Endothelial cell (in vitro differentiated cells): ENCODE results near the gene SLC5A4. TPM values are rescaled to one million over a fixed set of nuclear protein-coding genes. Genes with fewer than 3 reads are reported as not detected.

Experiments used
- DNase-seq: peaks from one replicate; pipeline ENCODE4 v3.0.0; 2021; ENCODE audit warnings: low spot score
- H3K27ac Mint-ChIP-seq: one replicate; pipeline ENCODE4 v1.8.0; 2021; ENCODE audit warnings: mixed read lengths, inconsistent platforms; ENCODE audit not compliant: unreplicated experiment
- H3K27me3 Mint-ChIP-seq: one replicate; pipeline ENCODE4 v1.8.0; 2021; ENCODE audit warnings: mild to moderate bottlenecking, moderate library complexity, mixed read lengths, inconsistent platforms; ENCODE audit not compliant: unreplicated experiment
- H3K36me3 Mint-ChIP-seq: one replicate; pipeline ENCODE4 v1.8.0; 2021; ENCODE audit warnings: mild to moderate bottlenecking, low read depth, mixed read lengths, inconsistent platforms; ENCODE audit not compliant: unreplicated experiment
- H3K4me1 Mint-ChIP-seq: one replicate; pipeline ENCODE4 v1.8.0; 2021; ENCODE audit warnings: mild to moderate bottlenecking, mixed read lengths, inconsistent platforms; ENCODE audit not compliant: unreplicated experiment
- H3K4me3 Mint-ChIP-seq: one replicate; pipeline ENCODE4 v1.8.0; 2021; ENCODE audit warnings: mild to moderate bottlenecking, mixed read lengths, inconsistent platforms; ENCODE audit not compliant: unreplicated experiment
- H3K9me3 Mint-ChIP-seq: one replicate; pipeline ENCODE4 v1.8.0; 2021; ENCODE audit warnings: mixed read lengths, inconsistent platforms; ENCODE audit not compliant: unreplicated experiment
- CTCF ChIP-seq: fragments of 200-600 bp; sonication (generic); IDR thresholded peaks from one replicate; pipeline ENCODE4 v1.5.0; 2021; ENCODE audit warnings: antibody characterized with exemption; ENCODE audit not compliant: unreplicated experiment
- total RNA-seq: library from RNA; stranded (reverse); fragmentation: NEBNext Ultra II Directional; extraction: Animal tissue kit (Norgen Biotek cat#: 25700); gene quantifications from one replicate; pipeline ENCODE4 v1.2.1, GENCODE V29; 2021; ENCODE audit not compliant: unreplicated experiment

SLC5A4 gene
- total RNA-seq, 1 donor from 2014 or later = not detected

GRCh38 chr22:32261306-32261705, 6.2 kb upstream of the SLC5A4 start:
- no peak for TF ChIP-seq CTCF
- H3K27me3 Mint-ChIP-seq = peaks cover 4% of the 10 kb centered on the region

GRCh38 chr22:32258791-32259190, 3.6 kb upstream of the SLC5A4 start:
- peaks cover 7% of the 10 kb centered on the region for H3K36me3 Mint-ChIP-seq
- no peak for DNase-seq
- H3K27me3 Mint-ChIP-seq = peaks cover 4% of the 10 kb centered on the region
- no peaks in the 10 kb centered on the region for H3K9me3 Mint-ChIP-seq
- peaks cover 13% of the 10 kb centered on the region for H3K4me1 Mint-ChIP-seq
- H3K27ac Mint-ChIP-seq = no peak overlapping the region
- H3K4me3 Mint-ChIP-seq = no peak overlapping the region
- no peak for TF ChIP-seq CTCF

More at GRCh38 chr22:32261306-32261705, 6.2 kb upstream of the SLC5A4 start:
- H3K4me3 Mint-ChIP-seq = no peak overlapping the region
- H3K36me3 Mint-ChIP-seq = peaks cover 7% of the 10 kb centered on the region
- H3K27ac Mint-ChIP-seq = no peak overlapping the region
- DNase-seq = no peak
- peaks cover 23% of the 10 kb centered on the region for H3K4me1 Mint-ChIP-seq
- no peaks in the 10 kb centered on the region for H3K9me3 Mint-ChIP-seq

- DNase-seq = no peak
- Mint-ChIP-seq H3K27ac (no peak overlapping the region), H3K4me3 (no peak overlapping the region), H3K9me3 (no peaks in the 10 kb centered on the region), H3K27me3 (peaks cover 6% of the 10 kb centered on the region), H3K4me1 (peaks cover 11% of the 10 kb centered on the region), H3K36me3 (peaks cover 14% of the 10 kb centered on the region)
- TF ChIP-seq CTCF = no peak
These were observed 579 bp upstream of the SLC5A4 start for GRCh38 chr22:32255726-32256125.

- Mint-ChIP-seq H3K4me3 (no peak overlapping the region), H3K9me3 (no peaks in the 10 kb centered on the region), H3K36me3 (peaks cover 22% of the 10 kb centered on the region), H3K27ac (peak overlapping the region; percentile 89), H3K4me1 (peaks cover 37% of the 10 kb centered on the region), H3K27me3 (peaks cover 5% of the 10 kb centered on the region)
- DNase-seq = no peak
- TF ChIP-seq CTCF = no peak
These were observed 5.9 kb downstream of the SLC5A4 start for GRCh38 chr22:32249231-32249630.

- no peak for DNase-seq
- H3K36me3 Mint-ChIP-seq = peaks cover 21% of the 10 kb centered on the region
- H3K4me3 Mint-ChIP-seq = no peak overlapping the region
- H3K4me1 Mint-ChIP-seq = peaks cover 37% of the 10 kb centered on the region
- peaks cover 5% of the 10 kb centered on the region for H3K27me3 Mint-ChIP-seq
- H3K9me3 Mint-ChIP-seq = no peaks in the 10 kb centered on the region
- peak overlapping the region; percentile 89 for H3K27ac Mint-ChIP-seq
- TF ChIP-seq CTCF = no peak
These were observed 6.9 kb downstream of the SLC5A4 start for GRCh38 chr22:32248276-32248675.
